HG02884 (cell line): ENCODE results near the gene NAV2.

Experiments used
- ATAC-seq: cut with Tn5 transposase; IDR thresholded peaks from one replicate; pipeline ENCODE4 v1.9.1; 2021; ENCODE audit warnings: mild to moderate bottlenecking, moderate library complexity; ENCODE audit not compliant: unreplicated experiment

NAV2 gene

DNA sequence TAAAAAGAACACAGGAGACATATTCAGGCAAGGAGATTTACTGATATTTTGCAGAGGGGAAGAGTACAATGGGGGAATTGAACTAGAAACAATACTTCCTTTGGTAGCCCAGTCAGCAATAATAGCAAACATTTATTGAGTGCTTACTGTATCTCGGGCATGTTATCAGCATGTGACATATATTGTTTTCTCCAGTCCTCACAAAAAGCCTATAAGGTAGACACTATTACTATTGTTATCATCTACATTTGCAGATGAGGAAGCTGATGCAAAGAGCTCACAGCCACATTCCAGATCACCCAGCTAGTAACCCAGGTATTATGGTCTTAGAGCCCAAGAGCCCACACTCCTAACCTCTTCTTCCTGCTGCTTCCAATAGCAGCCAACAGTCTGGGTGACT is 27.9 kb downstream of the NAV2 start:
- no peak for ATAC-seq

DNA sequence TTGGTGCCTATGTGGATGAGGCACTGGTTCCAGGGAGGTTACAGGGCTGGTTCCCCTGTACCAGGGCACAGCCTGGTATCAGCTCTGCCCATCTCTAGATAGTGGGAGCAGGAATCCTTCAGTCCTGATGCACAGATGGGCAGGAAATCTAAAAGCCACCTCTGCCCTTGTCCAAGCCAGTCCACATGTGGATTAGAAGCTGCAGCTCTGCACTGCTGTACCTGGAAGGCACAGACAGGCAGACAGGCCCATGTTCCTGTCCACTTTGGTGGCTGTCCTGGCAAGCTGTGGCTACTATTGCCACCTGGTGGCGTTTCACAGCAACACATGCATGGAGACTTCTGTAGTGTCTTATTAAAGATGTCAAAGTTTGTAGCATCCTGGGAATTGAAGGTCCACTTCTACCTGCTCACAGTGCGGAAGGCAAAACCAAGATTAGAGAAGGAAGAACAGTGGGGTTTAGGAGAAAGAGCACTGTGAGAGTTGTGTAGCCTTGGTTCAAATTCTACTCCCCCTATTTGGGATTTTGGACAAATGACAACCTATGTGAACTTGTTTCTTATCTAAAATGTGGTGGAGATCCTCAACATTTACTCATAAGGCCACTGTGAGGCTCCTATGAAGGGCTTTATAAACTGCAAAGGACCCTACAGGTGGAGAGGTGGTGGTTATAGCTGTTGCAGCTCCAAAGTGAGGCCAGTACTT is 30.1 kb downstream of the NAV2 start:
- ATAC-seq: peak; percentile 80

DNA sequence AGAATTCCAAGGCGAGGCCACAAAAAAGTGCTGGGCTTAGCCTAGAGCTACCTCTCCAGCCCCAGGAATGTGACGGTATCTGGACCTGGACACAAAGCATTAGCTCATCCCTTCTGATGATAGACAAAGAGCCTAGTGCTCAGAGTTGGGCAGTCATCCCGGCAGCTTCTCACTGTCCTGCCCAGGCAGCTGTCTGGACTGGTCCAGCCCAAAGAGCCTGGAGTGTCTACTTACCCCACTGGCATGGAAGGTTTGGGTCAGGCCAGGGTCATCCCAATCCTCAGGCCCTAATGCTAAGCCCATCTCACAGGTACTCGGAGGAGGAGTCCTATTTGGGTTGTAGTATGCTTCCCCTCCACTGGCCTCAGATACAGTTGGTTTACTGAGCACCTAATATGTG is 31.0 kb downstream of the NAV2 start:
- no peak for ATAC-seq

DNA sequence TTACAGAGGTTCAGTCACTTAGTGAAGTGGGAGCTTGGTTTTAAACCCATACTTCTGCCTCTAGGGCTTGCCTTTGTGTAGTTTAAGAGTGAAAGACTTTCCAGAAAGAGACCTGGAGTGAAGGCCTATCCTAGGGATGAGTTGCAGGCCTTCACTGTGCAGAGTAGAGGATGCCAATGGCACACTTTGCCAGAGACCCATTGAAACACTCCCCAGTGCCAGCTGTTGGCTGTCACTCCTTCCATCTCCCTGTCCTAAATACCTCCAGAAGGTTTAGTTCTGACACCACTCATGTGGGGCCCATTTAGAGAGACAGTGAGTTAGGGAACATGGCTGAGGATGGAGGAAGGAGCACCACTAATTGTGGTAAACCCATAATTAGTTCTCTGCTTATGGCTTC is 31.5 kb downstream of the NAV2 start:
- no peak for ATAC-seq

DNA sequence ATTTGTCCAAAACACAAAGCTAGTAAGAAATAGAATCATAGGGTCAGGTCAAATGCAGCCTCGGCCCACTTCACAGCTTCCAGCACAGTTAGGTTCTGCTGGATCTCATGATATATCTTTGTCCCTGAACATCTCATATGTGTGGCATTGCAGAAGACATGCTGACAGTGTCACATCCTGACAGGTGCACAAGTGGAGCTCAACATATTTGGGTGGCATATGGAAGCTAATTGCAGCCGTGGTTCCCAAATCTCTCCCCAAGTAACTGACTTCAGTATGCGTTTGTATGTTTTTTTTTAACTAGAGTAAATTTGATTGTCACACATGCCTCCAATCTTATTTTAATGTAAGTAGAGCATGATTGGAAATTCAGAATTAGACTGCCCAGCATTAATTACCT is 33.4 kb downstream of the NAV2 start:
- ATAC-seq: no peak

DNA sequence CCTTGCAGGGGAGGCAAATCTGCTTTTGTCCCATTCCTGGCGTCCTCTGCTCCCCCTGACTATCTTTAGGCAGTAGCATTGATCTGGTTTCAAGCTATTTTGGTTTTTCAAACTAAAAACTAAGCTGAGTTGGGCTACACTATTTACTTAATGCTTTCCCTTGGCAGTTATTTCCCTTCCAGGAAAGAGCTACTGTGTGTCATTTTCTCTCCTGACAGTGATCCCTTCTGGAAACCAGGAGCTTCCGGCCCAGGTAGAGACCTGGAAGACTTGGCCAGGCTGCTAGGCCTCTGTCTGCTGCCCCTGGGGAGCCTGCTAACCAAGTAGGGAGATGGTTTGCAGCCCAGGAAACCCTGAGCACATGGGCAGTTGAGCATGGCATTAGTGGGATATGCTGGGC is 35.0 kb downstream of the NAV2 start:
- no peak for ATAC-seq

DNA sequence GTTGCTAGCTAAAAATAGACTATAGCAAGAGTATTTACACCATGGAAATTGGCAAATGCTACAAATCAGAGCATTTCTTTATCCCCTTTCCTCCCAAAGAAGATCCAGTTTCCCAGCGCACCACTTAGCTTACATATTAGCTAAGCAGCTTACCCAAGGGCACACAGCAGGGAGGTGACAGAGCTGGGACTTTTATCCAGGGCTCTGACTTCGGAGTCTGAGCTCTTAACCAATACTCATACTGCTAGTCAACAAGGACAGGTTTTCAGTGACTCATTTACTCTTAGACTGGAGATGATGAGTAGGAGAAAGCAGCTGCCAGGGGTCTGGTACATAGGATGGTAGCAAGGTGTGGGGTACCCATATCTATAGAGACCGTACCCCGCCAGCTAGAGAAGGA is 38.4 kb downstream of the NAV2 start:
- ATAC-seq: no peak

DNA sequence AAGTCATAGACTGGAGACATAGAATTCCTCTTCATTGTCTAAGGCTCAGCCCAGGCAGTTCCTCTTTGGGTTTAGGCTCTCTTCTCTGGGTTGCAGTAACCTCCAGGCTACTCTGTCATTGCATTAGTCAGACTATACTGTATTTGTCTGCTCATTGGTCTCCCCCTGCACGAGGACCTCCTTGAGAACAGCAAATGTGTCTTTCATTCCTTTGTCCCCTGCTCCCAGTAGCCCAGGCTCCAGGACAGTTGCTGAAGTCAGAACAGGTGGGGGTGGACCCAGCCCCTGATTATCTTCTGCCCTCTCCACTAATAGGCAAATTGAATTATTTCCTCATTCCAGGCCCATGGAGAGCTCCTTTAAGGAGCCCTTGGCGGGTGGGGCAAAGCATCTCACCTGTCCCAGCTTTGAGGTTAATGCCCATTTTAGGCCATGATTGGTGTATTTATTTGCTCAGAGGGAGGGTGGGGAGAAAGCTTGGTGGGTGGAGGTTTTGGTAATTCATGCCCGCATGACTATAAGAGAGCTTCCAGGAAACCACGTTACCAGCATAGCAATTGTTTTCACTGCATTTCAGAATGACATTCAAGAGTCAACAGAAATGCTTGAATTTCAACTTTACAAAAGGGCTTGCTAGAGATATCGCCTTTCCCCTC is 40.9 kb downstream of the NAV2 start:
- no peak for ATAC-seq

DNA sequence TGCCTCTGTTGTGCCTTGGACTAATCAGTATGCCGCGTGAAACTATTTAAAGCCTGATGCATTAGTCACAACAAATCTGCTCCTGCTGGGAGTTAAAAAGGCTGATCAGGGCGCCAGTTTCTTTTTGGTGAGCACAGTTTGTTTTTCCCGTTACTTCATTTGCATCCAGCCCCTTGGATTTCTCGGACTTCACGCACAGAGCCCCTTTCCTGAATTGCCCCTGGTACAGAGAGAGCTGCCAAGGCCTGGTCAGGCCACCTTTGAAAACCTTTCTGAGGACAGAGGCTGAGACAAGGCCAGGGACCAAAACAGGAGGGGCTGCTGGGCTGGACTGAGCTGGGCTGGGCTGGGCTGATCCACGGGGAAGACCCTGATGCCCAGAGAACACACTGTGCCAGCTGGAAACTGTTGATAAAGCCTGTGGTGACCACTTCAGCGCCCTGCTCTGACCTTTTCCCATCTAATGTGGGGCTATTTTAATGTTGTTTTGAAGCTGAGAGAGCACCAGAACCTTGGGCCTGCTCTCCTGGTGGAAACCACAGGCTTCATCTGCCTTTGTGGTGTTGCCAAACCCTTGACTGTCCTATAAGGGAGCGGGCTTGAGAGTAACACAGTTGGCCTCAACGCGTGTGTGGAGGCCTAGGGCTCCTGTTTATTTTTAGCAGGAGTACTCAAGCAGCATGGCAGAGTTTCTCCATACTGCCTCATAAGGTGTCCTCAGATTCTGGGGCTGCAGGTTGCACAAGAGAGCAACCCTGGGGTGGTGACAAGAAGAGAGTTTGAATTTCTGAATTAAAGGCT is 44.2 kb downstream of the NAV2 start:
- ATAC-seq: no peak

DNA sequence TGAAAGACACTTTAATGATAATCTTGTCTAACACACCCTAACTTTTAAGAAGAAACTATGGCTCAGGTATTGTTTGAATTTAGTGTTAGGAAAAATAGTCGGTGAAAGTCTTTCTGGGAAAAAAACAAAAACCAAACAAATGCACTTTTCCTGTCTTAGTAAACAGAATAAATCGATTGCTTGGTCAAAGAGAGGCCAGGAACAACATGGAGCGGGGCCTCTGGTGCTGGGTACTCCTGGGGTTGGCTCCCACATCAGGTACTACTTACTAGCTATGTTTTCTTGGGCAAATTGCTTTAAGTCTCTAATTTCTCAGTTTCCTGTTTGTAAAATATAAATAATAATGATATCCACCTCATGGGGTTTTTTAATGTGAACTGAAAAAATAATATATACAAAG is 46.8 kb downstream of the NAV2 start:
- ATAC-seq: no peak

DNA sequence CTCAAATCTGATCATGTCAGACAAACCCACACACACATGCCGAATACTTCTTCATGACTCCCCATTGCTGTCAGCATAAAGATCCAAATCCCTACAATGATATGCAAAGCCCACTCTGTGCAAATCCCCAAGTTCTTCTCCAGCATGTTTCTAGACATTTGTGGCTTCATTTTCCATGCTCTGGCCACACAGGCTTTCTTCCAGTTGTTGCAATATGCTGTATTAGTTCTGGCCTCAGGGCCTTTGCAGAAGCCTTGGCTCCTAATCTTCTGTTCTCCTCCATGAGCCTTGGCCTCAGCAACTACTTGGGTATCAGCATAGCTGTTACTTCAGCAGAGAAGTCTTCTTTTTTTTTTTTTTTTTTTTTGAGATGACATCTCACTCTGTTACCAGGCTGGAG is 49.6 kb downstream of the NAV2 start:
- no peak for ATAC-seq

DNA sequence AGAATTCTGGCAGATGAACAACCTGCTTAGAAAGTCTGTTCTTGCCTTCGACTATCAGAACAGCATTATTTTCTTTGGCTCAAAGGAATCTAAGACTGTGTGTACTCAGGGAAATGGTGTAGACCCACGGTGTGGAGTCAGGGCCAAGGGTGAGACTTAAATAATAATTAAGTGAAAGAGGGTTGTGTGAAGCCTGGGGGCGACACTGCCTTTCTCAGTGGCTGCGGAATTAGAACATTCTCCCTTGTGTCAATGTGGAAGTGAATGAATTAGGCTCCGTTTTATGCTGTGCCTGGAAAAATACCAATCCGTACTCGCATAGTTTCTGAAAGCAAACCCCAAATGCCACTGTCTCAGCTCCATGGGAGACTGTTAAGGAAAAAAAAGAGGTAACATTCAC is 50.7 kb downstream of the NAV2 start:
- ATAC-seq: no peak

DNA sequence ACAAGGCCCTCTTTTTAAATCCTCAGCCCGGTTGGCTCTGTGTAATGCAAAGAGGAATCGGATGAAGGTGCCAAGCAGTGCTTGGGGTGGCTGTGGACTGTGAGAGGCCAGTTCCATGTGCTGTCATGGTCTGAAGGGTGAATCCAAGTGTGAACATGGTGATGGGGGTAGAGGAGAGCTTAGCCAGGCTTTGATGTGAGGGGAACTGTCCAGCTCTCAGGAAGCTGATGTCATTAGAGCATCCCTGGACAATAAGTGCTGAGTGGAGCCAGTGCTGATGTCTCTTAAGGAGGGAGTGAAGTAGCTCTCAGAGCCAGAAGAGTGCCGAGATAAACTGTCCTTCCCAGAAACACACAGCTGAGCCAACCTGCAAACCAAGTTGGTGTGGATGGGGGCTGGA is 53.6 kb downstream of the NAV2 start:
- ATAC-seq: no peak

DNA sequence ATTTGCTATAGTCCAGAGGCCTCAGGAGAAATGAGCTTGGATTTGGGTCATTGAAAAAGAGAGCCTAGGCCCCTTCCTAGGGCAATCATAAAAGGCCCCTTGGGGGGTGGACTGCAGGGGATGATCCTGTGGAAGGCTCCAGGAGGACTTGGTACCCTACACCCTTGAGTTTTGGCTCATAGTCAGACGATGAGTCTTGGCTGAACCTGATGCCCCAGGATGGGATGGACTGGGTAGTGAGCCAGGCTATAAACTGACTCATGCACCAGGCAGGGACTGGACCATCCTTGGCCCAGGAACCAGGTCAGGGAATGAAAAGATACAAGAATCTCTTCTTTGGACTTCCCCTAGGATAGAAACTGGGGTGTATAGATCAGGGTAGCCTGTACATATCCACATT is 54.2 kb downstream of the NAV2 start:
- ATAC-seq: no peak

DNA sequence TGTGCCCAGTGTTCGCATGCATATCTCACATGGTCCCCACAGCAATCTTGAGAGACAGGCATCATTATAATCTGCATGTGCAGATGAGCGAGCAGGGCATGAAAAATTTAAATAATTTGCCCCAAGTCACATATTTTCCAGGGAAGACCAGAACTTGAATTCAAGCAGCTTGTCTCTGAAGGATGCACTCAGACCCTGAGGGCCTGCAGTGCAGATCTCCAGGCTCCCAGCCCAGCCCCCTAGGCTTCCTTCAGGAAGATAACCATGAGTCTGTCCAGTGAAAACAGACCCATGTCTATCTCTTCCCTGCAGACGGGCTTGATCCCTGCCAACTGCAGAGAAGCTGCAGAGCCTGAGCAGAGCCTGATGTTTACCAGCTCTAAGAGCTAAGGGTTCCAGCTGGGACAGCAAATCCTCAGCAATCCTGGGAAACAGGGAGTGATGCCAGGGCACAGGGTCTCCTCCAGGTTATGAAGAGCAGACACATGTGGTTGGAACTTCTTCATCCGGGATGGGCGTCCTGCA is 55.1 kb downstream of the NAV2 start:
- no peak for ATAC-seq

DNA sequence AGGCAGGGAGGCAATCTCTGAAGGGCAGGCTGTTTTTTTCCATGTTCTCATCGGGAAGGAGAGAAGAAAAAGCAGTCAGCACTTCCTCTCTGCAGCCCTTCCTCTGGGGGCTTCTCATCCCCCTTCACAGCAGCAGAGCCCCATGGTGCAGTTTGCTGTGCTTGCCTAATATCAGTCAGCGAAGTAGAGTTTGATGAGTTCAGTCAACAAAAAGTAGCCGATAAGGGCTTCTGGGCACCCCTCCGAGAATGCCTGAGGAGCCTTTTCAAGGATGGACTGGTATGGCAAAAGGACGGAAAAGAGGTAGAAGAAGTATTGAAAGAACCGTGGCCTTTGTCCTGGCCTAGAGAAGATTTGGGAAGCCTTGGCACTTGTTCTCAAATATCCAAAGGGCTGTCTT is 55.6 kb downstream of the NAV2 start:
- ATAC-seq: no peak

DNA sequence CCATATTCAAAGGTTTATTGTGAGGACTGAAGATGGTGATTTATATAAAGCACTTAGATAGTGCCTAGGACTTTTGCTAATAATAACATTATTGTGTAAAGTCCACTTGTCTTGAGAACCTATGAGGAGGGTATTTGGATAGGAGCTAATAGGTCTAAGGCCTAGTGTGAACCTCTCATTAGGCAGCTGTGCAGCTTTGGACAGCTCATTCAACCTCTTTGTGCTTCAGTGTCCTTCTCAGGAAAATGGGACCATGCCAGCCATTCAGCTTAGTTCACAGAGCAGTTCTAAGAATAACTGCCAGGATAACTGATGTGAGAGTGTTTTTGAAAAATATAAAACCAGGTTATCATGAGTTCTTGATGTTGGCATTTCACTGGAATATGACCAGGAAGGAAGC is 56.2 kb downstream of the NAV2 start:
- ATAC-seq: no peak

DNA sequence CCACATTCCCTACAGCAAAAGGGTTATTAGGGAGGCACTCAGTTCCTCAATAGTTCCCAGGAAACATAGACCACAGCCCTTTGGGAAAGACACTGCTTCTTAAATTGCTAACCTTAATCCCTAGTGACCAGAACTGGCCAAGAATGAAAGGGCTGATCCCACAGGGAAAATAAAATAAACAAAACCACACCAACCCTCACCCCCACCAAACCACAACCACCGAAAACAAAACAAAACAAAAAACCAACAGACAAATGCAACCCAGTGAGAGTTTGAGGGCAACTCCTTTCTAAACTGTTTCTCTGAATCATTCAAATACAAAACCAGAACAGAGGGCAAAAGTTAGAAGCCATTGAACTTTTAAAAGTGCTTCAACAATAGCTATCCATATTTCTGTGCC is 57.2 kb downstream of the NAV2 start:
- no peak for ATAC-seq

DNA sequence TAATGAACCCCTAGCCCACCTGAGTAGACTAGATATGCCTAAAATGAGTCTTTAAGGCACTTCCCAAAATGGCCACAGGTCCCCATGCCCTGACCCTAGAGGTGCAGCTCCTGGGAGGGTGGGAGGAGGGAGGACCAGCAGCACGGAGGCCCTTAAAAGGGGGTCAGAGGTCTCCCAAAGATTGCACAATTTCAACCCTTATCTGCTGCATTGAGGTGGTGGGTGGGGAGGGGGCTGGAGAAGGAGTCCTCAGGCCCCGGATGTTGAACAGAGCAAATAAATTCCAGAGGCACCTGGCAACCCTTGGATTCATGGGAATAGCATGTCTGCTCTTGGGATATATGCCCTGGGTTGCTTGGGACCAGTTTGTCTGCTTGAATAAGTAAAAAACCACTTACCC is 57.6 kb downstream of the NAV2 start:
- no peak for ATAC-seq

DNA sequence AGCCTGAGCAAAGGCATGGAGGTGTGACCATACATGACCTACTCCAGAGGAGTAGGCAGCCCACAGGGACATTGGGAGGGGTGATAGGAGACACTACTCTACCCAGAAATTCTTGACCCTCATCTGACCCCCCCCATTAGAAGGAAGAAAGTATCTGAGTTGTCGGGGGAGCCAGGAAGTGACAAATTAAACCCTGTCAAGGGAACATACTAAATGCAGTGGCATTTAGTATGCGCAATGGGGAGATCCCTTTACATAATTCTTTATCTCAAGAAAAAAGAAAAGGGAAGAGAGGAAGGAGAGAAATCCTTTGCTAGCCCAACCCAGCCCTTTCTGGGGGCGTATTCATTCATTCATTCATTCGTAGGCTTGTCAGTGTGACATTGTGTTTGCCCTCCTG is 58.8 kb downstream of the NAV2 start:
- no peak for ATAC-seq

DNA sequence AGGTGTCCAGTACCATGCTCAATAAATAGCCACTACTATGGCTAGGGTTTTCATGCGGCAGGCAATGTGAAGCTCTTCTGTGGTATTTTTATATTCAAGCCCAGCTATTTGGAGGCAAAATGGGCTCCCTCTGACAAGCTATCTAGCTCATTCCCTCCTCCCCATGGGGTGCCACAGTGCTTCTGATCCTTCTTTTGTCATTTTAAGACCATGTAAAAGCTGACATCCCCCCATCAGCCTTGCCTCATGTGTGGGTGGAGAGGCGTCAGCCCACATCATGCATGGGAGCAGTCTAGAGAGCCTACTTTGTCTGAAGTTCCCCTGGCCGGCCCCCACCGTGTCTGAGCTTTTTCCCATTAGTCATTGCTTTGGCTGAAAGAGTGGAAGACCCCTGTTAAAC is 59.8 kb downstream of the NAV2 start:
- no peak for ATAC-seq

DNA sequence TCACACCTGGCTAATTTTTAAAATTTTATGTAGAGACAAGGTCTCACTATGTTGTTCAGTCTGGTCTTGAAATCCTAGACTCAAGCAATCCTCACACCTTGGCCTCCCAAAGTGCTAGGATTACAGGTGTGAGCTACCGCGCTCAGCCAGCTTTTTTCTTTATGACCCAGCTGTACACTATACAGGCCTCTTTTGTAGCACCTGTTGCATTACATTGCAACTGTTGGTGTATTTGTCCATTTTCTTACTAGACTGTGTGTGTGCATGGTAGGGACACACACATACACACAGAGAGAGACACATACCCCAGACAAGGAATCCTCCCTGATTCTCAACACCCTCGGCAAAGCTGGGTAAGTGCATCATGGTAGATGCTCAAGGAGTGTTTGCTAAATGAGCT is 61.7 kb downstream of the NAV2 start:
- ATAC-seq: no peak
